HTERT RPE-1 (cell line): ENCODE measurements around the gene DDI1.

Experiments
- in situ Hi-C: fragments of 300-500 bp; cut with MboI; formaldehyde crosslinking; loops from 4 replicates; pipeline ENCODE4 v1.14.3; 2020; ENCODE audit warnings: low sequenced_read_pairs

Gene DDI1

DNA sequence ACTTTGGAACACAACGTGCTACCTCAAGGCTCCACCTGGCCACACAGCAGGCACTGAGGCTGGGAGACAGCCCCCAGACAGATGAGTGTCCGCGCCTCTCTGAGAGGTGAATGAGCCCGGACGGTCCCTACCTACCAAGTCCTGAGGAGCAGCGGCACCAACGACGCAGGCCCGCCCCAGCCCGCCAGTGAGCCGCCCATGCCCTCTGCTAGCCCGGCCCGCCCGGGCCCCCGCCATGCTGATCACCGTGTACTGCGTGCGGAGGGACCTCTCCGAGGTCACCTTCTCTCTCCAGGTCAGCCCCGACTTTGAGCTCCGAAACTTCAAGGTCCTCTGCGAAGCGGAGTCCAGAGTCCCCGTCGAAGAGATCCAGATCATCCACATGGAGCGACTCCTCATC lies at the start of gene DDI1:
Gene DDI1 (plus strand): TSS at position 53 of the 400 bp plus-strand sequence. CDS start 183 bp downstream, at position 236.
- in situ Hi-C loops, result no loop called here

DNA sequence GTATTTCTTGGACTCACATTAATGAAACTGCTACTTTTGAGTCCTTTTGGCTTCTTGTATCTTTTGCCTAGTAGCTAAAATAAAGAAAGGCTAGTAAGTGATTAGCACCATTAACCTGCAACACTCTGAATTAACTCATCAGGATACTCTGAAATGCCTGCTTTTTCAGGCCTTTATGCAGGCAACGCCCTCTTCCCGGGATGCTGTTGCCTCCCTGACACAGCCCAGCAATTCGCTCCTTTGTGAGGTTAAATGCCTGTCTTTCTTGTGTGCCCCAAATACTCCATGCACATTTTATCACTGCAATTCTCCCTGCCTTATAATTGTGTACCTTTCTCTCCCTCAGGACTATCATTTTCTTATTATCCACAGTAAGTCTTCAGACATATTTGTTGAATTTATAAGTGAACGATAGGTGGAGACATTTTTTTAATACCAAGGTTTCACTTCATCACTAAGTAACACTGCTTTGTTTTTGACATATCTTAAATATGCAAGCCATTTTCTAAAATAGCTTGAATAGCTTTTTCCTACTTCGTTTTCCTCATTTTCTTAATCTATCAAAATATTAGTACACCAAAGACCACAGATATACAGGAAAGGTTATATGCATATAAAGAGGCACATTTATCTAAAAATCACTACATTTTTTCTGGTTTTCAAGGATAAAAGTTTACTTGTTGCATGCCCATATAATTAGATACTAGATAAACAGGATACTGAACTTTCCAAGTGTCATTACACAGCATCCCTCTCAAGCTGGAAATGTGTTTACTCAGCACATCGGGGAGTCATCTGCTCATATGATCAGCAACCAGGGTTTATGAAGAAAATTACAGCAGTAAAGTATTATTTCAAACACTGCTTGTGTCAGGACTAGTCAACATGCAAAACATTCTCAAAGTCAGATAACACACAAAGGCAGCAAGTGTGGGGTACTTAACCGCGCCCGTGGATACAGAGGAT lies 48.5 kb upstream of the DDI1 start:
- in situ Hi-C loops, result no loop called here

DNA sequence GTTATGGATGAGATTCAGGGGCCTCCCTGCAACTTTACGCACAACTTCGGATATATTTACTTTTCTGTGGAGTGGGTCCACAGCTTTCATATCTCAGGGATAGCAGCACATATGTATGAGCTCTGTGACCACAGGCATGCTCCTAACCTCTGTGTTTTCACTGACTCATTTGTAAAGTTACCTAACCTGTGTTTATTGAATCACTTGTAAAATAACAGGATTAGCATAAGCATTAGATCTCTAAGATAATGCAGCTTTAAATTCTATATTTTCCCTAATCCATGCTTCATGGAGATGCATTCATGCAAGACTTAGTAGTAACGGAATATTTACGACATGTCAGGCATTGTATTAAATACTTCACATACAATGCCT lies 47.9 kb upstream of the DDI1 start:
- in situ Hi-C loops, result no loop called here

- in situ Hi-C loops, result no loop called here
Measured at GRCh38 chr11:103993507-103993906, 42.9 kb upstream of the DDI1 start.

- in situ Hi-C loops, result no loop called here
Measured at GRCh38 chr11:103994094-103994493, 42.3 kb upstream of the DDI1 start.

DNA sequence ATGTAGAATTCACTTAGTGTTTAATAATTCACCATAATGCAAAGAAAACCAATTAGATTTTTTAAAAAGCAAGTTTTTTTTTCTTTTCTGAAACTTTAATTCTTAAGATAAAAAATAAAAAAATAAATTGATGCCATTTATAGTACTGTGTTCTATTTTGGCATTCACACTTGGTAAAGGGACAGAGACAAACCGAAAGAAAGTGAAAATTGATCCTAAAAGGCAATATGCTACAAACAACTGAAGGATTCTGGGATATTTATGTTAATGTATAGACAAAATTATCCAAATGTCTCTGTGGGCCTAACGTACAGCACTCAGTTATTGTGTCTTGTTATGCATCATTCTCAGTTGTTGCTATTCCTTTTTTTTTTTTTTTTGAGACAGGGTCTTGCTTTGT lies 41.9 kb upstream of the DDI1 start:
- in situ Hi-C loops, result no loop called here

- in situ Hi-C loops, result no loop called here
Measured at GRCh38 chr11:103995896-103996295, 40.5 kb upstream of the DDI1 start.

DNA sequence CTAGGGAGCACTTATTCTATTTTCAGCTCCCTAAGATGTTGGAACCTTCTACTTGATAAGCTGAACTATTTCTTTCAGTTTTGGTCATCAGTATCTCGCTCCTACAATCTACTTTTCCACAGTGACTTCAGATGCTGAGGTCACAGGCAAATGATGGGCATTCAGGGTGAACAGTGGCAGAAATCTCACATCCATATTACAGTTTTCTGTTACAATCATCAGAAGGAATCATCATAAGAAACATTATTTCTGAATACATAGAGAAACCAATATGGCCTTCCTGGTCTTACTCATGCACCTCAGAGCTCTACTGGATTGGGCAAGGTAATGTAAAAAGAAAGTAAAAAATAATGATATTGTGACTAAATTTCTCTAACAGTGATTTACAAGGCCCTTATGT lies 39.4 kb upstream of the DDI1 start:
- in situ Hi-C loops, result no loop called here

DNA sequence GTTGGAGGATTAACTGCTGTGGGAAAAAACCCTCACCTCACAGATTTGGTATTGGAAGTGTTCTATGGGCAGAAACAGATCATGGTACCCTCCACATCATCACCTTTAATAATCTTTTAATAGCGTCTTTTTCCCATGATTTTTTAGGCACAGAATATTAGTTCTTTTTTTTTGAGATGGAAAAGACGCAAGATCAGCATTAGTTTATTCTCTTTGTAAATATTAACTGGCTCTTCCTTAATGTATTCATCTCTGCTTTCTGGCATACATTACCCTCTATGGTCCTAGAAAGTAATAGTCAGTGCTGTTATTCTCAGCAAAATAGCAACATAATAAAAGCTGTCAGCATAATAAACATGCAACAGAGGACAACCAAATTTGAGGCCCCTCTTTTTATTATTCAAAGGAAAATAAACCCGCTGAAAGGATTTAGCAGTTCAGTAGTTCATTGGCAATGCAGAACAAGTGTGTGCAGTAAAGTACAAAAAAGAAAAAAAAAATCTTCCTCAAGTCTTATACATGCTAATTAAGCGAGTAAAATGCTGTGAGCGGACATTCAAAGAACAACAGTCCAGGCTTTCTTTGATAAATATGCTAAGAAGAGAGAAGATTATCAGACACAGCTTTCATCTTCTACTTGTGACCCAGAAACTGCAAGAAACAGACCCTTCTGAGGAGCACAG lies 37.5 kb upstream of the DDI1 start:
- in situ Hi-C loops, result no loop called here

GRCh38 chr11:104000798-104001197 lies 35.6 kb upstream of the DDI1 start:
- in situ Hi-C loops, result no loop called here

- in situ Hi-C loops, result no loop called here
Measured at GRCh38 chr11:104001561-104002056, 34.8 kb upstream of the DDI1 start.

GRCh38 chr11:104003491-104003890 lies 32.9 kb upstream of the DDI1 start:
- in situ Hi-C loops, result no loop called here

DNA sequence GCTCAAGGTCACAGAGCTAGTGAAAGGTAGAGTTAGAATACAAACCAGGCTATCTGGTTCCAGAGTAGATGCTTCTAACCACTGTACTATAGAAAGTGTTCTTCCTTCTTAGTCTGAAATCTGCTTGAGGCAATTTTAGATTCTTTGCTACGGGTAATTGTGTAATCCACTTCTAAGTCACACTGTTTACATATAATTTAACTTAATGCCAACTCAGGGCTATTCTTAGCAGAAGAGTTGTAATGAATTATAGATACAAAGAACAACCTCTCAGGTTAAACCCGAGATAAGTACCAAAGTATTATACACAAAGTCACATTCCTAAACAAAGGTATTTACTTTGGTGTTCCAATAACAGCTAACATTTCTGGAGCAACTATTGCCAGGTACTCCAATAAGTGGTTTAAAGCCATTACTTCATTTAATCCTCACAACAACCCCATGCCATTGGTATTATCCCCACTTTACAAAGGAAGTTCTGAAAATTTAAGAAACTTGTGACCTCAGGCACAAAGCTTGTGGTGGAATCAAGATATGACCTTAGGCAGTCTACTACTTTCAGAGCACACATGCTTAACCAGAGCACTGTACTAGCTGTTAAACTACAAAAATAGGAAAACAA lies 31.1 kb upstream of the DDI1 start:
- in situ Hi-C loops, result no loop called here

DNA sequence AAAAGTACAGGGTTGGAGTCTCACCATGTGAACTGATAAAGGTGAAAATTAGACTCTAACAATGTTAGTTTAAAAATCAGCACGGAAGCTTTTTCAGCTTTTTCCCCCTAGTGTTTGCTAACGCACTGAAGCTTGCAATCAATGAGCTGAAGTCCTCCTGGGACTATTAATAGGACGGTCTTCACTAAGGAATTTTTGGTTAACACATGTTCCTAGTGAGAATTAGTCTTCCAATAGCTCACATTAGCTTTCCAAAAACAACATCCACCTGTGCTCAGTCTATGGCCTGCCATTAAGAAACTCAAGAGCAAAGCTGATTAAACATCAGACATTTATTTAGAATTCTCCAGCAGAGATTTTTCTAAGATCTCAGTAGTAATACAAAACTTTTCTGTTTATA lies 26.7 kb upstream of the DDI1 start:
- in situ Hi-C loops, result no loop called here

- in situ Hi-C loops, result no loop called here
Measured at GRCh38 chr11:104011044-104011443, 25.4 kb upstream of the DDI1 start.

DNA sequence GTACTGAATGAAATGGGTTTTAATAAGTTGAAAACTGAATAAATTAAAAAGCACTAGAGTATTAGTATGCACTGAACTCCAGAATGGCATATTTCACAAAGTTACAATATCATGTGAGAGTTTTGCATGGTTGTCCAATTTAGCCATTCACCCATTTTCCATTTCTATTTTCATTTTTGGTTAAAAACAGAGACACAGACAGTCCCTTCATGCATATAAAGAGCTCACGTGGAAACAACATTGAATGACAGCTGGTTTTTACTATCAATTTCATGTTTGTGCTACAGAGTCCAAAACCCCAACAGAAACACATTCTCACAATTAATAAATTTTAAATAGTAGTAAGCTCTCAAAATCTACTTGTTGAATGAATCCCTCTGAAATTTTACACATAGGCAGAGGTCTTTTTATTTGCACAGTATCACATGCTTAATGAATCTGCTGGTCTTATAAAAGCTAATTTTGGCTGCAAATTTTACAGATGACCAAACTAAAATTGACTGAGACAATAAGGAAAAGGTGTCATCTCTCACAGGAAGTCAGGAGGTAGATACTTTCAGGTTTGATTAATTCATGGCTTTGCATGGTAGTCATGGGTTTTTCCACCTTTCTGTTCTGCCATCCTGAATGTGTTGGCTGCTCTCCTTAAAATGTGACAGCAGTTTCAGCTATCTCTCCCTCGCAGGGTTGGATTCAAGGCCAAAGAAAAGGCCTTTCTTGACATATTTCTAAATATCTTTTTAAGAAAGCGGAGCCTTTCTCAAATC lies 20.6 kb upstream of the DDI1 start:
- in situ Hi-C loops, result no loop called here

- in situ Hi-C loops, result no loop called here
Measured at GRCh38 chr11:104024572-104024971, 11.9 kb upstream of the DDI1 start.

GRCh38 chr11:104028476-104029263 lies 7.8 kb upstream of the DDI1 start:
- in situ Hi-C loops, result no loop called here

DNA sequence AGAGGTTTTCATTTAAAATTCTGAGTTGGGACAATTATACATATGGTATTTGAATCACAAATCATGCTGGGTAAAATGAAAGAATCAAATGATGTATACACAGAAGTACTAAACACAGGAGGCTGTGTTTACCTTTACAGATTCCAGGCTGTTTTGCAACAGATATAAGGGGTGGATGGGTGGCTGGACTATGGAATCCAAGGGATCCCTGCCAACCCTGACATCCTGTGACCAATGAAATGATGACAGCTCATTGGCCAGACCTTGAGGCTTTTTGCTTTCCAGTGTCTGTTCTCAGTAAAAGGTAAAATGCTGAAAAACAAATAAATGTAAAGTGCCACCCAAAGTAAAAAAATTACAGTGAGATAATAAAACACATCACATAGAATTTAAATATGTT lies 3.3 kb upstream of the DDI1 start:
- in situ Hi-C loops, result no loop called here

DNA sequence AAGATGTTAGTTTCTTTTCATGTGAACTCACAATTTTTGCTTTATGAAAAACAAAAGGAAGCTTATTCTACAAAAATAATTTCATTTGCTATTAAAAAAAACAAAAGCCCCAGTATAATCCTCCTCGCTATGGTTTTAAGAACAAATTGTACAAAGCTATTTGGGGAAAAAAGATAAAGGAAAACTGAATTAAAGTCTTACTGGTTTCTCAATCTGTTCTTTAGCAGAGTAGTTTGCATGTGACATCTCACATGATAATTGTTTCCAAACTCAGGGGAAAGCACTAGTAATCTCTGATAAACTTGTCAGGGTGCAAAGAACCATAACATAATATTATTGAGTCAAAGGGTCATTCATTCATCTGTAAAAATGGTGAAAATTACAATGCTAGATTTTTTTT lies 2.9 kb upstream of the DDI1 start:
- in situ Hi-C loops, result no loop called here
